IPS DF 6.9 (cell line): Measurements from ENCODE around the gene SYT5.
A peak's percentile ranks its signal among the peaks of the same experiment; 100 is the strongest.
"Not testable (repeated sequence)": the region's sequence is repeated elsewhere in the genome, so short reads cannot be mapped to it uniquely, and the experiment has no call there.

ENCODE experiments used
- DNase-seq: peaks from one replicate; pipeline ENCODE4 v3.0.0-alpha.2; 2013; ENCODE audit warnings: low read depth, low spot score
- H3K27ac ChIP-seq: one replicate; pipeline ENCODE4 v1.5.1; 2013; ENCODE audit warnings: low read length, control low read depth
- H3K27me3 ChIP-seq: 2 replicates; pipeline ENCODE4 v1.6.1; 2013; ENCODE audit warnings: mild to moderate bottlenecking, low read length; ENCODE audit not compliant: control insufficient read depth, insufficient read depth
- H3K36me3 ChIP-seq: 2 replicates; pipeline ENCODE4 v1.6.1; 2013; ENCODE audit warnings: low read length; ENCODE audit not compliant: control insufficient read depth, insufficient read depth
- H3K4me1 ChIP-seq: 2 replicates; pipeline ENCODE4 v1.6.1; 2013; ENCODE audit warnings: low read length; ENCODE audit not compliant: control insufficient read depth, insufficient read depth
- H3K4me3 ChIP-seq: 2 replicates; pipeline ENCODE4 v1.5.1; 2013; ENCODE audit warnings: mild to moderate bottlenecking, low read length
- H3K9me3 ChIP-seq: 2 replicates; pipeline ENCODE4 v1.6.1; 2013; ENCODE audit warnings: low read length, inconsistent platforms; ENCODE audit not compliant: control insufficient read depth, insufficient read depth
- WGBS: extraction: QIAGEN DNeasy Blood & Tissue Kit; methylation state at CpG from one replicate; pipeline ENCODE4 v1.1.7; 2013; ENCODE audit warnings: mixed read lengths, missing lambda C conversion rate; ENCODE audit not compliant: insufficient read length, insufficient coverage; 5-methylcytosine and 5-hydroxymethylcytosine counted together

SYT5 gene

DNA sequence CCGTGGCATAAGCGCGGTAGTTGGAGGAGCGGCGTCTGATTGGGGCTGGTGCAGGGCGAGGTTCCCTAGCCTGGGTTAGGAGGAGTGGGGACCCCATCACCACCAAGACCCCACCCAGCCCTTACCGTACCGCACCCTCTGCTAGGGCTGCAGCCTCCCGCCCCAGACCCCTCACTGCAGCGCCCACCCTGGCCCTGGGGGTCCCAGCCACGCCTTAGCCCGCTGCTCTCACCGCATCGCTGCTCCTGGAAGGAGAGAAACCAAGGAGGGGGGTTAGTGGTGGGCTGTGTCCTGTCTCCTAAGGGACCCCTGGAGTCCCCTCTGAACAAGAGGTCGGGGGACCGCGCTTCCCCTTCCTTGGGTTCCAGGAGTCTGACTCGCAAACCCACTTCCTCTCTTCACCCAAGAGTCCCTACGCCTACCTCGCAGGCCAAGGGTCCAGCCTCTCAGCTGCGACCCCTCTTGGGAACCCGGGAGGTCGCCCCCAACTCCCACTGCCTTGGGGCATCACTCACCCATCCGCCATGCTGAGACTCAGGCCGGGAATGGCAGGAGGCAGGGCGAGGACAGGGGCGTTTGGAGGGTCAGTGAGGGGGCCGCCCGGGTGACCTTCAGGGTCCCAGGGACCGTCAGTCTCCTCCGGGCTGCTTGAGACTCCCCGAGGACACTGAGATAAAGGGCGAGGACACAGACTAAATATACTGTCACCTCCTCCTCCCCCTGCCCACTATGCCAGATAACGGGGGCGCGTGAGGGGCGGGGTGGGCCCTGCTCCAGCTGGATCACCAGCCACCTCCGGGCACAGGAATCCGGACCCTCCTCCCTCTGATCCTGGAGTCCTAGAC, 22.8 kb downstream of the SYT5 start, which contains the start of gene TNNI3:
TNNI3 (minus strand) TSS at position 669 of the 845 bp plus-strand sequence; CDS start at position 526, 143 bp downstream.
- no peaks in the 10 kb centered on the region for H3K9me3 ChIP-seq
- no peaks in the 10 kb centered on the region for H3K36me3 ChIP-seq
- peaks cover 7% of the 10 kb centered on the region for H3K4me1 ChIP-seq
- DNase-seq = no peak
- no peaks in the 10 kb centered on the region; the same call in 1 of the 2 replicates for H3K27me3 ChIP-seq
- no CpG with 5 or more reads among the region's 39 CpGs for WGBS
- H3K4me3 ChIP-seq = peak within 1 kb of the TSS; percentile 48; the same call in 1 of the 2 replicates
- no peak within 1 kb of the TSS for H3K27ac ChIP-seq

DNA sequence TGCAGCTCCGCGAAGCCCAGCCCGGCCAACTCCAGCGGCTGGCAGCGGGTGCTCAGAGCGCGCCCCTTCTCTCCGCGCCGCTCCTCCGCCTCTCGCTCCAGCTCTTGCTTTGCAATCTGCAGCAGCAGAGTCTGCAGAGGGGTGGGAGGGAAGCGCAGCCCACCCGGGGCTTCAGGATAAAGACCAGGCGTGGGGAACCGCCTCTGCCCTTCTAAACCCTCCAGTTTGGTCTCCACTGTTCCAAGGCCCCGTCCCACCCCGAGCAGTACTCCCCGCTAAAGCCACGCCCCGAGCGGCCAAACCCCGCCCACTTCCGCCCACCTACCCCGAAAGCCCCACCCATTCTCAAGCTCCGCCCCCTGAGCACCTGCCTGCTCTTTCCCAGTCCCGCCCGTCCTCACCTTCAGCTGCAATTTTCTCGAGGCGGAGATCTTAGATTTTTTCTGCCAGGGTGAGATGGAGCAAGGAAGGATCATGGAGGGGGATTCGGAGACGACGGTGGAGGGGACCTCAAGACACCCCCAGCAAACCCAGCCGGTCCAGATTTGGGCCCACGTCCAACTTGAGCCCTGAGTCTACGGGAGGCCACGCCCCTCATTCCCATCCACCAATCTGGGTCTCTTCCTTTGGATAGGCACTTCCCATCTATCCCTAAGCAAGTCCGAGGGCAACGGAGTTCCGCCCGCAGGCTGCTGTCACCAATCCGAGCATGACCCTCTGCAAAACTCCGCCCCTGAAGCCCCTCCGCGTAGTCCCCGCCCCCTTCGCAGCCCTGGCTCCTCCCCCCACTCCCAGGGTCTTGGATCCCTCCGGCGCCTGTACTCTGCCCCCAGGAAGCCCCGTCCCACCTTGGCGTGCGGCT, 23.7 kb downstream of the SYT5 start:
- Histone ChIP-seq H3K4me3 (peak overlapping the region; percentile 48; the same call in 1 of the 2 replicates), H3K27me3 (no peaks in the 10 kb centered on the region), H3K27ac (no peak overlapping the region), H3K36me3 (no peaks in the 10 kb centered on the region), H3K9me3 (no peaks in the 10 kb centered on the region), H3K4me1 (peaks cover 7% of the 10 kb centered on the region)
- no CpG with 5 or more reads among the region's 52 CpGs for whole genome bisulfite sequencing
- DNase-seq = no peak

DNA sequence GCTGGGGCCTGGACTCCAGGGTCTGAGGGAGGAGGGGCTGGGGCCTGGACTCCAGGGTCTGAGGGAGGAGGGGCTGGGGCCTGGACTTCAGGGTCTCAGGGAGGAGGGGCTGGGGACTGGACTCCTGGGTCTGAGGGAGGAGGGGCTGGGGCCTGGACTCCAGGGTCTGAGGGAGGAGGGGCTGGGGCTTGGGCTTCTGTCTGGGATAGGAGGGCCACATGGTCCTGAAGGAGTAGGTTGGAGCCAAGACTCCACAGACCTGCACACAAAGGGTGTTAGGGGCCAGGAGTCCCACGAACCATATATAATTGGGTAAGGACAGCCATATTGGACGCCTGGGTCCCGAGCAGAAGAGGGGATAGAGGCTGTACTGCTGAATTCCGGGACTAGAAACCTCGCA, 24.3 kb downstream of the SYT5 start:
- not testable (repeated sequence) for H3K9me3 ChIP-seq, DNase-seq, H3K36me3 ChIP-seq, H3K27me3 ChIP-seq, H3K27ac ChIP-seq, H3K4me1 ChIP-seq
- peak overlapping the region; percentile 48; the same call in 1 of the 2 replicates for H3K4me3 ChIP-seq
- no CpG with 5 or more reads among the region's 5 CpGs for WGBS

DNA sequence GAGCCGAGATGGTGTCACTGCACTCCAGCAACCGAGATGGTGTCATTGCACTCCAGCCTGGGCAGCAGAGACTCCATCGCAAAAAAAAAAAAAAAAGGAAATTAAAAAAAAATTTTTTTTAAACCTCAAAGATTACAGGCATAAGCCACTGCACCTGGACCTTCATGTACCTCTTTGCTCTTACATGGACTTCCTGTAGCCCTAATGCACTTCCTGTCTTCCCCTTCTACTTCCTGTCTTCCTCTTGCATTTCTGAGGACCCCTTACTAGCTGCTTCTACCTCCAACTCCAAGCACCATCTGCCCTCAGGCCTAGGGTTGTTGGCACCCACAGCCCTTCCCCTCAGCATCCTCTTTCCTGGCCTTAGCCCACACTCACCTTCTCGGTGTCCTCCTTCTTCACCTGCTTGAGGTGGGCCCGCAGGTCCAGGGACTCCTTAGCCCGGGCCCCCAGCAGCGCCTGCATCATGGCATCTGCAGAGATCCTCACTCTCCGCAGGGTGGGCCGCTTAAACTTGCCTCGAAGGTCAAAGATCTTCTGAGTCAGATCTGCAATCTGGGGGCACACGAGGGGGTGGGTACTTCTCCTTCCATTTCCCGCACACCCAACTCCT, 26.3 kb downstream of the SYT5 start:
- no CpG with 5 or more reads among the region's 12 CpGs for WGBS
- Histone ChIP-seq H3K27ac (no peak overlapping the region), H3K9me3 (no peaks in the 10 kb centered on the region), H3K4me3 (no peak overlapping the region), H3K36me3 (no peaks in the 10 kb centered on the region), H3K27me3 (no peaks in the 10 kb centered on the region), H3K4me1 (peaks cover 3% of the 10 kb centered on the region)
- no peak for DNase-seq

DNA sequence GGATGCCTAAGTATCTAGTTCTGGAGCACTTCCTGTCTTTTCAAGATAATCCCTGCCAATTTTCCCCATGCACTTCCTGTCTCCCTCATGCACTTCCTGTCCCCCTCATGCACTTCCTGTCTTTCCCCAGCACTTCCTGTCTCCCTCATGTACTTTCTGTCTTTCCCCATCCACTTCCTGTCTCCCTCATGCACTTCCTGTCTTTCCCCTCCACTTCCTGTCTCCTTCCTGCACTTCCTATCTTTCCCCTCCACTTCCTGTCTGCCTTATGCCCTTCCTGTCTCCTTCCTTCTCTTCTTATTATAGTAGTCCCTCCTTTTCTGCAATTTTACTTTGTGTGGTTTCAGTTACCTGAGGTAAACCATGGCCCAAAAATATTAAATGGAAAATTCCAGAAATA, 28.1 kb downstream of the SYT5 start:
- Histone ChIP-seq H3K27me3 (no peaks in the 10 kb centered on the region), H3K27ac (no peak overlapping the region), H3K4me1 (peaks cover 5% of the 10 kb centered on the region), H3K4me3 (no peak overlapping the region), H3K9me3 (no peaks in the 10 kb centered on the region), H3K36me3 (no peaks in the 10 kb centered on the region)
- no peak for DNase-seq

DNA sequence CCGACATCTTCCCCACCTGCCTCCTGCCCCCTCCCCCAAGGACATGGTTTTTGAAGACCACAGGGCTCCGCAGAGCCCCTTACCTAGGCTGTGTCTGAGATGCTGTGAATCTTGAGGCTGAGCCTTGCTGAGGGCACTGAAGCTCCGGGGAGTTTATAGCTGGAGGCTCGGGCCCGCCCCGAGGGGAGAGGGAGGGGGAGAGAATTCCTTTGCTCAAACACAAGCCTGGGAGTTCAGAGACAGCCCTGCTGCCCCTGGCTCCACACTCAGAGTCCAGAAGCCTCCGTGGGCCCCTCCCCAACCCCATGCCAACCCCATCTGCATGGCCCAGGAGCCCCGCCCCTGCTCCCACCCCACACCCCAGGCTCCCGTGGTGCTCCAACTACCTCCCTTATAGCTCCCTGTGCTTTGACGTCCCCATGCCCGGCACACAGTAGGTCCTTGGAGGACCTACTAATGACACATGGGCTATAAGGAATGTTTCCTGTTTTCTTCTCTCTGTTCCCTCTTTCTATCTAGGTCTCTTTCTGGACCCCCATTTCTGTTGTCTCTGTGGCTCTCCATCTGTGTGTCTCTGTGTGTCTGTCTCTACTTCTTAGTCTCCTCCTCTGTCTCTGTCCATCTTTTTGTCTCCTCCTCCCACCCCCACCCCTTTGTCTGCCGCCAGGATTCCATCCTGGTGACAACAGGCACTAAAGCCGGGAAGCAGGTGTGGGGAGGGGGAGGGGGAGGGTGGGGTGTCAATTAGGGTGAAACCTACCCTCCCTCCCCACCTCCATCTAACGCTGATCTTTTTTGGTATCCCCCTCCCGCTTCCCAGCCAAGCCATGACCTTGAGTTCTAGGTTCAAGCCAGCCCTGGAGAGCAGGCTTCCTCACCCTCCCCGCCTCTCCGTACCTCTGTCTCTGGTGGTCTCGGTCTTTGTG, 30.7 kb downstream of the SYT5 start, which contains the start of gene TNNT1:
TNNT1 (minus strand) TSS at position 129 of the 926 bp plus-strand sequence. CDS start 2,049 bp downstream, outside the sequence.
- Histone ChIP-seq H3K4me1 (peaks cover 5% of the 10 kb centered on the region), H3K27me3 (no peaks in the 10 kb centered on the region), H3K9me3 (no peaks in the 10 kb centered on the region), H3K27ac (no peak within 1 kb of the TSS), H3K36me3 (no peaks in the 10 kb centered on the region), H3K4me3 (peak within 1 kb of the TSS; percentile 10; the same call in 1 of the 2 replicates)
- no peak for DNase-seq
- WGBS = no CpG with 5 or more reads among the region's 18 CpGs

DNA sequence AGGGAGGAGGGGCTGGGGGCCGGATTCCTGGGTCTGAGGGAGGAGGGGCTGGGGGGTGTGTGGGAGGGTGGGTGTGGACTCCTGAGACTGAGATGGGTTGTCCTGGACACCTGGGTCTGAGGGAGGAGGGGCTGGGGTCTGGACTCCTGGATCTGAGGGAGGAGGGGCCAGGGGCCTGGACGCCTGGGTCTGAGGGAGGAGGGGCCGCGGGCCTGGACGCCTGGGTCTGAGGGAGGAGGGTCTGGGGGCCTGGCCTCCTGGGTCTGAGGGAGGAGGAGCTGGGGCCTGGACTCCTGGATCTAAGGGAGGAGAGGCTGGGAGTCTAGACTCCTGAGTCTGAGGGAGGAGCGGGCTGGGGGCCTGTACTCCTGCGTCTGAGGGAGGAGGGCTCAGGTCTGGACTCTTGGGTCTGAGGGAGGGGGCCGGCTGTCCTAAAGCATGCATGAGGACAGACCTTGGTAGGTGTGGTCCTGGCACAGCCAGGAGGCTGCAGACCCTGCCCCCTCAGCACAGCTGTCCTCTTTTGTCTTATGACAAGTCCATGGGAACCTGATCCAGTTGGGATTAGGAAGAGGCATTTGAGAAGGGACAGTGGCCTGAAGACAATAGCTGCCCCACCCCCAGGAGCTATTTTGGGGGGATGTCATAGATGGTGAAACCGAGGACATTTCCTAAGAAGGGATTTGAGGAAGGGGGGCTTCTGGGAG, 32.4 kb downstream of the SYT5 start:
- no CpG with 5 or more reads among the region's 9 CpGs for WGBS
- DNase-seq = no peak
- Histone ChIP-seq H3K27me3 (no peaks in the 10 kb centered on the region), H3K9me3 (no peaks in the 10 kb centered on the region), H3K4me1 (peaks cover 5% of the 10 kb centered on the region), H3K27ac (no peak overlapping the region), H3K36me3 (no peaks in the 10 kb centered on the region), H3K4me3 (no peak overlapping the region)

DNA sequence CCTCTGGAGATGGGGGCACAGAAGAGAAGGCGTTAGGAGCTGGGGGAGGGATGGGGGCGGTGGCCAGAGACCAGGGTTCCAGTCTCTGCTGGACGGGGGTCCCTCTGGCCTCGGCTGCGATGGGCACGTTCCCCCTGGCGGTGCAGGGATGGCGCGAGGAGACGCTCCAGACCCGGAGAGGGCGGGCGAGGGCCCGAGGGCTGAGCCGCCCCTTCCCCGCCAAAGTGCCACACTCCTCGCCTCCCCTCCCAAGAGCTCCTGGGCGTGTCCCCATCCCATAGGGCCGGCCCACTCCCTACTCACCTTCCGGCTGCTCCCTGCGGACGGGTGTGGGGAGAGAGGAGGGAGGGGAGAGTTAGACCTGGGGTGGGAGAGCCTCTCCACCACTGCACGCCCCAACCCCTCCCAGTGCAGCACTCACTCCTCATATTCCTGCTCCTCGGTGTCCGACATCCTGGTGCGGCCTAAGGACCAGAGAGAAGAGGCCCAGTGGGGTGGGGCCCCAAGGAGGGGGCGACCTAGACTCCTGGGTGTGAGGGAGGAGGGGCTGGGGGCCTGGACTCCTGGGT, 33.3 kb downstream of the SYT5 start:
- Histone ChIP-seq H3K36me3 (no peaks in the 10 kb centered on the region), H3K9me3 (no peaks in the 10 kb centered on the region), H3K4me3 (peak overlapping the region; percentile 75), H3K27ac (no peak overlapping the region), H3K4me1 (peaks cover 5% of the 10 kb centered on the region), H3K27me3 (no peaks in the 10 kb centered on the region)
- no CpG with 5 or more reads among the region's 27 CpGs for WGBS
- DNase-seq = no peak

DNA sequence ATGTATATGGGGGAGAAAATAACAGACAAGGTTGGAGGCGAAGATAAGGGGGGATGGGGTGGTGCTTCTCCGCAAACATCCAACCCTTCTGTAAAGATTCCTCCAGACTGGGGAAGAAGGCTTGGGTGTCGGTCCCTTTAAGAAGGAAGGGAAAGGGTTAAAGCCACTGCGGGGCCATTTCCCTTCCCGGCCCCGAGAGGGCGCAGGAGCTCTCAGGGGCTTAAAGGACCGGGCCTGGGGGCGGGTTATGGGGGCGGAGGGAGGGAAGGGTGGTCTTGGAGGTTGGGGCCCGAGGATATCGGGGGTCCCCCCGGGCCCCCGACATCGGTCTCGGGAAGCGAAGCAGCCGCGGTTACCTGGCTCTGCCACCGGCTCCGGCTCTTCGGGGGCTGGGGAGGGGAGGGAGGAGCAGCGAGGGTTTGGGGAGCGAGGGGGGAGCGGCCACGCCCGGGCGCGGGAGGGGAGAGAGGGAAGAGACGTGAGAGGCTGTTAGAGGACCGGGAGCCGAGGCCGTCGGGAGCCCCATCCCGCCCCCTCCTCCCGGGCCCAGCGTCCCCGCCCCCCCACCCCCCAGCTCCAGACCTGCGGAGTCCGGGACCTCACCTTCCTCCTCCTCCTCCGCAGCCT, 33.9 kb downstream of the SYT5 start:
- H3K9me3 ChIP-seq = no peaks in the 10 kb centered on the region
- H3K27me3 ChIP-seq = no peaks in the 10 kb centered on the region
- no peak for DNase-seq
- peak overlapping the region; percentile 75 for H3K4me3 ChIP-seq
- no peaks in the 10 kb centered on the region for H3K36me3 ChIP-seq
- WGBS = no CpG with 5 or more reads among the region's 41 CpGs
- peaks cover 5% of the 10 kb centered on the region for H3K4me1 ChIP-seq
- H3K27ac ChIP-seq = no peak overlapping the region
